Naive thymus-derived CD8-positive, alpha-beta T cell (primary cell): ENCODE results near the gene PARD3B. TPM values are rescaled to one million over a fixed set of nuclear protein-coding genes. Genes with fewer than 3 reads are reported as not detected.

ENCODE experiments used
- ATAC-seq, 2 donors: fragments of 150-1000 bp; cut with Tn5 transposase in 1 of 2; sonication (Bioruptor Pico), chemical (Tn5 transposase) in 1 of 2; 1 replicate in 1 of 2; 2 replicates in 1 of 2; pipeline ENCODE4 v1.10.0; 2021; ENCODE audit warnings: mild to moderate bottlenecking in 2 of 2, moderate library complexity in 2 of 2
- POLR2A ChIA-PET: fragments of 350-600 bp; sonication (Branson Sonifier 250); formaldehyde crosslinking; loops from one replicate; lab custom pipeline; 2021; ENCODE audit warnings: antibody characterized with exemption; lab: Charles Lee
- DNase-seq, 10 donors: peaks; one replicate each; pipeline versions ENCODE4 v3.0.0 to v3.0.0-alpha.2; 2020 to 2022
- H3K27ac Mint-ChIP-seq, 10 donors: one replicate each; pipeline ENCODE4 v1.8.0; 2020 to 2022; ENCODE audit warnings: mild to moderate bottlenecking in 10 of 10, mixed read lengths in 10 of 10, moderate library complexity in 4 of 10, inconsistent platforms in 1 of 10
- H3K27me3 Mint-ChIP-seq, 5 donors: one replicate each; pipeline ENCODE4 v1.8.0; 2021 to 2022; ENCODE audit warnings: mixed read lengths in 5 of 5
- H3K36me3 Mint-ChIP-seq, 3 donors: one replicate each; pipeline ENCODE4 v1.8.0; 2020 to 2022; ENCODE audit warnings: mixed read lengths in 3 of 3, mild to moderate bottlenecking in 2 of 3, inconsistent platforms in 1 of 3
- H3K4me1 Mint-ChIP-seq, 4 donors: one replicate each; pipeline ENCODE4 v1.8.0; 2021 to 2022; ENCODE audit warnings: mixed read lengths in 4 of 4
- H3K4me3 Mint-ChIP-seq, 10 donors: one replicate each; pipeline ENCODE4 v1.8.0; 2020 to 2022; ENCODE audit warnings: mild to moderate bottlenecking in 10 of 10, mixed read lengths in 10 of 10, moderate library complexity in 6 of 10, inconsistent platforms in 1 of 10
- H3K9me3 Mint-ChIP-seq, 9 donors: one replicate each; pipeline ENCODE4 v1.8.0; 2020 to 2022; ENCODE audit warnings: mixed read lengths in 9 of 9, mild to moderate bottlenecking in 3 of 9, inconsistent platforms in 1 of 9, moderate library complexity in 1 of 9
- polyA plus RNA-seq, 3 donors: library from polyadenylated mRNA; unstranded; fragments of 300-500 nt; fragmentation: Illumina TruSeq; gene quantifications; one replicate each; pipeline ENCODE4 v1.2.3, GENCODE V29; 2021
- total RNA-seq, 8 experiments: library from RNA in 2 of 8; stranded (reverse) in 2 of 8; gene quantifications; one replicate each; pipeline ENCODE4 v1.2.3 and lab custom pipeline; 2021 to 2026

PARD3B gene
- total and polyA plus RNA-seq, 5 experiments from 2014 or later, result 0.22 to 3.8 (median 1.3) TPM; not detected in 1

GRCh38 chr2:205543937-205544702, 998.8 kb downstream of the PARD3B start:
- ATAC-seq, result no peak
- Mint-ChIP-seq H3K27me3 (peaks cover 0 to 4% (median 0%) of the 10 kb centered on the region in 5 donors), H3K27ac (no peak overlapping the region), H3K4me3 (no peak overlapping the region), H3K36me3 (no peaks in the 10 kb centered on the region), H3K9me3 (peaks cover 0 to 3% (median 0%) of the 10 kb centered on the region in 9 donors), H3K4me1 (peaks cover 8 to 21% (median 15%) of the 10 kb centered on the region in 4 donors)
- POLR2A ChIA-PET, result no interaction called here
- no peak for DNase-seq

GRCh38 chr2:205545971-205546816, 1000.9 kb downstream of the PARD3B start:
- H3K27ac Mint-ChIP-seq, result no peak overlapping the region
- no peak for DNase-seq
- no peak overlapping the region for H3K4me3 Mint-ChIP-seq
- peaks cover 0 to 4% (median 0%) of the 10 kb centered on the region in 5 donors for H3K27me3 Mint-ChIP-seq
- no peaks in the 10 kb centered on the region for H3K36me3 Mint-ChIP-seq
- POLR2A ChIA-PET, result no interaction called here
- H3K4me1 Mint-ChIP-seq, result peaks cover 0 to 4% (median 1%) of the 10 kb centered on the region in 4 donors
- no peak for ATAC-seq
- H3K9me3 Mint-ChIP-seq, result peaks cover 0 to 3% (median 0%) of the 10 kb centered on the region in 9 donors

GRCh38 chr2:205555566-205556230, 1010.4 kb downstream of the PARD3B start:
- DNase-seq (no peak), ATAC-seq (no peak)
- Mint-ChIP-seq H3K27ac (no peak overlapping the region), H3K4me1 (peaks cover 0 to 2% (median 0%) of the 10 kb centered on the region in 4 donors), H3K36me3 (peaks cover 0 to 2% (median 0%) of the 10 kb centered on the region in 3 donors), H3K9me3 (no peaks in the 10 kb centered on the region), H3K27me3 (peaks cover 0 to 11% (median 2%) of the 10 kb centered on the region in 5 donors), H3K4me3 (no peak overlapping the region)
- POLR2A ChIA-PET, result no interaction called here

GRCh38 chr2:205556357-205556756, 1011.1 kb downstream of the PARD3B start:
- Mint-ChIP-seq H3K36me3 (peaks cover 0 to 2% (median 0%) of the 10 kb centered on the region in 3 donors), H3K4me3 (no peak overlapping the region), H3K4me1 (peaks cover 0 to 2% (median 0%) of the 10 kb centered on the region in 4 donors), H3K27me3 (peaks cover 0 to 11% (median 2%) of the 10 kb centered on the region in 5 donors), H3K9me3 (no peaks in the 10 kb centered on the region), H3K27ac (no peak overlapping the region)
- POLR2A ChIA-PET, result no interaction called here
- ATAC-seq, result no peak
- no peak for DNase-seq

GRCh38 chr2:205556841-205557539, 1011.7 kb downstream of the PARD3B start:
- Mint-ChIP-seq H3K9me3 (no peaks in the 10 kb centered on the region), H3K27ac (no peak overlapping the region), H3K36me3 (peaks cover 0 to 2% (median 0%) of the 10 kb centered on the region in 3 donors), H3K4me1 (peaks cover 0 to 2% (median 0%) of the 10 kb centered on the region in 4 donors), H3K4me3 (no peak overlapping the region), H3K27me3 (peaks cover 0 to 11% (median 1%) of the 10 kb centered on the region in 5 donors)
- POLR2A ChIA-PET, result no interaction called here
- ATAC-seq (no peak), DNase-seq (no peak)

- Mint-ChIP-seq H3K27ac (no peak overlapping the region), H3K9me3 (no peaks in the 10 kb centered on the region), H3K4me1 (peaks cover 0 to 2% (median 0%) of the 10 kb centered on the region in 4 donors), H3K27me3 (peaks cover 0 to 11% (median 0%) of the 10 kb centered on the region in 5 donors), H3K4me3 (no peak overlapping the region), H3K36me3 (peaks cover 0 to 2% (median 0%) of the 10 kb centered on the region in 3 donors)
- POLR2A ChIA-PET, result no interaction called here
- DNase-seq (no peak), ATAC-seq (no peak)
Measured at GRCh38 chr2:205557873-205558272, 1012.6 kb downstream of the PARD3B start.

GRCh38 chr2:205561441-205561840, 1016.2 kb downstream of the PARD3B start:
- Mint-ChIP-seq H3K27me3 (peaks cover 0 to 11% (median 2%) of the 10 kb centered on the region in 5 donors), H3K4me1 (peaks cover 0 to 2% (median 0%) of the 10 kb centered on the region in 4 donors), H3K36me3 (peaks cover 0 to 2% (median 0%) of the 10 kb centered on the region in 3 donors), H3K4me3 (no peak overlapping the region), H3K9me3 (no peaks in the 10 kb centered on the region), H3K27ac (no peak overlapping the region)
- POLR2A ChIA-PET, result no interaction called here
- DNase-seq (no peak), ATAC-seq (no peak)

- Mint-ChIP-seq H3K36me3 (no peaks in the 10 kb centered on the region), H3K4me3 (no peak overlapping the region), H3K4me1 (no peaks in the 10 kb centered on the region), H3K27ac (no peak overlapping the region), H3K27me3 (peaks cover 0 to 2% (median 0%) of the 10 kb centered on the region in 5 donors), H3K9me3 (no peaks in the 10 kb centered on the region)
- POLR2A ChIA-PET, result no interaction called here
- ATAC-seq (no peak), DNase-seq (no peak)
Measured at GRCh38 chr2:205563646-205564045, 1018.4 kb downstream of the PARD3B start.

- ATAC-seq (no peak), DNase-seq (no peak)
- Mint-ChIP-seq H3K36me3 (no peaks in the 10 kb centered on the region), H3K27ac (no peak overlapping the region), H3K9me3 (no peaks in the 10 kb centered on the region), H3K4me3 (no peak overlapping the region), H3K4me1 (no peaks in the 10 kb centered on the region), H3K27me3 (peaks cover 0 to 2% (median 0%) of the 10 kb centered on the region in 5 donors)
- POLR2A ChIA-PET, result no interaction called here
Measured at GRCh38 chr2:205564346-205565141, 1019.3 kb downstream of the PARD3B start.

- Mint-ChIP-seq H3K4me1 (no peaks in the 10 kb centered on the region), H3K9me3 (no peaks in the 10 kb centered on the region), H3K4me3 (no peak overlapping the region), H3K27me3 (peaks cover 0 to 2% (median 0%) of the 10 kb centered on the region in 5 donors), H3K27ac (no peak overlapping the region), H3K36me3 (no peaks in the 10 kb centered on the region)
- POLR2A ChIA-PET, result no interaction called here
- ATAC-seq (no peak), DNase-seq (no peak)
Measured at GRCh38 chr2:205565142-205565522, 1019.9 kb downstream of the PARD3B start.

GRCh38 chr2:205566606-205567168, 1021.4 kb downstream of the PARD3B start:
- Mint-ChIP-seq H3K4me3 (no peak overlapping the region), H3K36me3 (no peaks in the 10 kb centered on the region), H3K27me3 (peaks cover 0 to 2% (median 0%) of the 10 kb centered on the region in 5 donors), H3K4me1 (no peaks in the 10 kb centered on the region), H3K27ac (no peak overlapping the region), H3K9me3 (peaks cover 0 to under 1% (median 0%) of the 10 kb centered on the region in 9 donors)
- ATAC-seq (no peak), DNase-seq (no peak)
- POLR2A ChIA-PET, result no interaction called here
